Prostate gland (tissue), 2 donors: ENCODE results near the gene SVOP.

Source experiments
- POLR2A ChIP-seq: fragments of 450-650 bp; IDR thresholded peaks from one replicate; pipeline ENCODE4 v1.6.1; 2016; ENCODE audit warnings: antibody characterized with exemption, mild to moderate bottlenecking
- TF ChIP-seq, protein P1 (sequence below), 4 experiments: fragments of 200-600 bp in 2 of 4; fragments of 450-650 bp in 2 of 4; sonication (generic) in 2 of 4; IDR thresholded peaks; 1 replicate in 3 of 4; 2 replicates in 1 of 4; pipeline ENCODE4 v1.5.1; 2016 to 2019; ENCODE audit warnings: antibody characterized with exemption in 4 of 4, mild to moderate bottlenecking in 2 of 4, moderate library complexity in 2 of 4

DNA sequence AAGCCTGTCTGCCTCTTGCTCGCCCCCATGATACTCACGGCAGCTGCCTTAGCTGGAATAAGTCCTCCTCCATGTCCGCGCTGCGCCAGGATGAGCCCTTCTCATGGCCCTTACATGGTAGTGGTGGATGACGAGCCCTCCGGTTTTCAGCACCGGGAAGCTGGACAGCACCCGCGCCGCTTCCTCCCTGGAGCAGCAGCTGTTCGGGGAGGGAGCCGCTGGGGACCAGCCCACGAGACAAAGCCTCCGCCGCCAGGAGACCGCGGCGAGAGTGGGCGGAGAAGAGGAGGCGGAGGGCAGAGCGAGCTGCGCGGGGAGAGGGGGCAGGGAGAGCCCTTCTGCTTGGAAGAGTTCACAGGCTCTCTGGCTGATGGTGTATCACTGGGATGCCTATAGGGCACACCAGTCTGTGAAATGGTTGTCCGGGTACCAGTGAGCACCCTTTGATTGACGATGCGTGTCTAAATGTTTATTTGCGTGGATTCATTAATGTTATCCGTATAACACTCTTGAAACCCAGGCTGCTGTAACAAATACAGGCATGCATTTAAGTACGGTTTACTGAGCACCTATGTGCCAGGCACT is at the start of gene SVOP:
- TF ChIP-seq, protein P1, sequence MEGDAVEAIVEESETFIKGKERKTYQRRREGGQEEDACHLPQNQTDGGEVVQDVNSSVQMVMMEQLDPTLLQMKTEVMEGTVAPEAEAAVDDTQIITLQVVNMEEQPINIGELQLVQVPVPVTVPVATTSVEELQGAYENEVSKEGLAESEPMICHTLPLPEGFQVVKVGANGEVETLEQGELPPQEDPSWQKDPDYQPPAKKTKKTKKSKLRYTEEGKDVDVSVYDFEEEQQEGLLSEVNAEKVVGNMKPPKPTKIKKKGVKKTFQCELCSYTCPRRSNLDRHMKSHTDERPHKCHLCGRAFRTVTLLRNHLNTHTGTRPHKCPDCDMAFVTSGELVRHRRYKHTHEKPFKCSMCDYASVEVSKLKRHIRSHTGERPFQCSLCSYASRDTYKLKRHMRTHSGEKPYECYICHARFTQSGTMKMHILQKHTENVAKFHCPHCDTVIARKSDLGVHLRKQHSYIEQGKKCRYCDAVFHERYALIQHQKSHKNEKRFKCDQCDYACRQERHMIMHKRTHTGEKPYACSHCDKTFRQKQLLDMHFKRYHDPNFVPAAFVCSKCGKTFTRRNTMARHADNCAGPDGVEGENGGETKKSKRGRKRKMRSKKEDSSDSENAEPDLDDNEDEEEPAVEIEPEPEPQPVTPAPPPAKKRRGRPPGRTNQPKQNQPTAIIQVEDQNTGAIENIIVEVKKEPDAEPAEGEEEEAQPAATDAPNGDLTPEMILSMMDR (IDR thresholded peaks at IDR 0.05): no peak
- TF ChIP-seq POLR2A: no peak
